ENCODE data around the gene XIRP2. TPM values are rescaled to one million over a fixed set of nuclear protein-coding genes. Genes with fewer than 3 reads are reported as not detected.

XIRP2 gene
- total and polyA plus RNA-seq, 2 of the 4 experiments (the other 2 are of a cell fraction): 0.05 to 0.18 TPM

DNA sequence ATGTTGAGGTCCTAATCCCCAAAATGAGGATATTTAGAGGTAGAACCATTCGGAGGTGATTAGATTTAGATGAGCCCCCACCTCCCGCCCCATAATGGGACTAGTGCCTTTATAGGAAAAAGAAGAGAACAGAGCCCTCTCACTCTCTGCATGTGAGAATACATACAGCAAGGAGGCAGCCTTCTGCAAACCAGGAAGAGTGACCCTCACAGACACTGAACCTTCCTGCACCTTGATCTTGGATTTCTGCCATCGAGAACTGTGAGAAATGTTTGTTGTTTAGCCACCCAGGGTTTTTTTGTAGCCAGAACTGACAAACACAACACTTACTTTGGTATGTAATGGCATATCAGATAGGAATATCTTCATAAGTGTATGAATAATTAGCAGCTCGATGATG lies 83.7 kb downstream of the XIRP2 start:
- H2AFZ ChIP-seq (replicated peaks; ENCODE audit: low read length, poor library complexity): no peak overlapping the region
- no peak overlapping the region for H4K91ac ChIP-seq (ENCODE audit: insufficient read depth, low read depth, low read length)
- H3K9me3 ChIP-seq (ENCODE audit: control insufficient read depth, insufficient read depth, low read length): no peaks in the 10 kb centered on the region
- in situ Hi-C loops (cut with MboI; ENCODE audit: low sequenced_read_pairs): no loop called here
- WGBS, 2 experiments (ENCODE audit: extremely low coverage in 2 of 2, insufficient read length in 1 of 2): no CpG with 5 or more reads among the region's 4 CpGs
- H3K56ac ChIP-seq (ENCODE audit: extremely low read depth, insufficient read depth, low read length): no peak overlapping the region
- H3K18ac ChIP-seq (ENCODE audit: low read depth, low read length): no peak overlapping the region
- H3K4ac ChIP-seq (ENCODE audit: low read depth, low read length): no peak overlapping the region
- no peak overlapping the region; the same call in 1 of the 2 replicates for H3K14ac ChIP-seq (replicated peaks; ENCODE audit: low read depth, low read length)
- no peak overlapping the region for H3K23ac ChIP-seq (ENCODE audit: low read depth, low read length)
- H3K27me3 ChIP-seq (ENCODE audit: control insufficient read depth, insufficient read depth, low read length): no peaks in the 10 kb centered on the region
- DNase-seq: no peak
- no peak overlapping the region for H4K8ac ChIP-seq (ENCODE audit: low read depth in 2 of 2, low read length in 2 of 2)
- no peak overlapping the region; the same call in 1 of the 2 replicates for H4K5ac ChIP-seq (ENCODE audit: low read depth, low read length)
- peak overlapping the region; percentile 13 for H2BK5ac ChIP-seq (ENCODE audit: low read depth, low read length, poor library complexity, severe bottlenecking)
- no peak overlapping the region for H3K4me2 ChIP-seq (ENCODE audit: low read depth, low read length)
- H2AK5ac ChIP-seq (ENCODE audit: low read depth, low read length): no peak overlapping the region
- H2BK20ac ChIP-seq (ENCODE audit: low read depth, low read length): no peak overlapping the region
- no peaks in the 10 kb centered on the region for H3K79me1 ChIP-seq (ENCODE audit: low read depth in 1 of 2, low read length in 2 of 2)
- ChIA-PET CTCF (interaction anchor here (1.4 kb wide), 1 partner anchor 13 kb away, joined by 3 read pairs; no protein-coding TSS in a partner anchor), POLR2A (ENCODE audit: unreplicated experiment) (no interaction called here)
- no peaks in the 10 kb centered on the region for H3K36me3 ChIP-seq (ENCODE audit: control insufficient read depth, insufficient read depth, low read length)
- H4K20me1 ChIP-seq (ENCODE audit: insufficient read depth, low read length): no peaks in the 10 kb centered on the region
- 0 out of 2 replicates have a peak, but pooled peaks cover 1% of the 10 kb centered on the region for H3K4me1 ChIP-seq (ENCODE audit: control insufficient read depth, insufficient read depth, low read length)
- 0 out of 2 replicates have a peak, but pooled peaks cover 3% of the 10 kb centered on the region for H3K9me1 ChIP-seq (ENCODE audit: insufficient read depth, low read length)
- H2BK15ac ChIP-seq (ENCODE audit: low read depth, low read length): no peak overlapping the region
- no peak overlapping the region for H3K9ac ChIP-seq (ENCODE audit: low read depth, low read length)
- intact Hi-C loops (cut with micrococcal nuclease): no loop called here
- no TSS peak for BruUV-seq (replicated peaks)
- dilution Hi-C loops (cut with HindIII; ENCODE audit: low sequenced_read_pairs, unreplicated experiment): no loop called here
- no peak; the same call in 1 of the 2 replicates for ATAC-seq (ENCODE audit: low read depth)
- no peak overlapping the region for H2AK9ac ChIP-seq (replicated peaks; ENCODE audit: low read depth, low read length, poor library complexity)
- H3K4me3 ChIP-seq (ENCODE audit: insufficient read depth, low read depth, low read length): no peak overlapping the region
- TF ChIP-seq SMC3 (IDR thresholded peaks at IDR 0.05; ENCODE audit: low read depth, low read length): no peak
- TF ChIP-seq MAZ (IDR thresholded peaks at IDR 0.05; ENCODE audit: borderline replicate concordance, low read depth, low read length): no peak
- TF ChIP-seq MXI1 (IDR thresholded peaks at IDR 0.05; ENCODE audit: borderline replicate concordance, low read depth, low read length): no peak
- TF ChIP-seq POLR2A (IDR thresholded peaks at IDR 0.05; ENCODE audit: low read depth, low read length): no peak
- TF ChIP-seq RFX5 (IDR thresholded peaks at IDR 0.05; ENCODE audit: low read depth, low read length): no peak
- TF ChIP-seq USF2 (IDR thresholded peaks at IDR 0.05; ENCODE audit: low read depth, low read length): no peak
- TF ChIP-seq, protein P1, sequence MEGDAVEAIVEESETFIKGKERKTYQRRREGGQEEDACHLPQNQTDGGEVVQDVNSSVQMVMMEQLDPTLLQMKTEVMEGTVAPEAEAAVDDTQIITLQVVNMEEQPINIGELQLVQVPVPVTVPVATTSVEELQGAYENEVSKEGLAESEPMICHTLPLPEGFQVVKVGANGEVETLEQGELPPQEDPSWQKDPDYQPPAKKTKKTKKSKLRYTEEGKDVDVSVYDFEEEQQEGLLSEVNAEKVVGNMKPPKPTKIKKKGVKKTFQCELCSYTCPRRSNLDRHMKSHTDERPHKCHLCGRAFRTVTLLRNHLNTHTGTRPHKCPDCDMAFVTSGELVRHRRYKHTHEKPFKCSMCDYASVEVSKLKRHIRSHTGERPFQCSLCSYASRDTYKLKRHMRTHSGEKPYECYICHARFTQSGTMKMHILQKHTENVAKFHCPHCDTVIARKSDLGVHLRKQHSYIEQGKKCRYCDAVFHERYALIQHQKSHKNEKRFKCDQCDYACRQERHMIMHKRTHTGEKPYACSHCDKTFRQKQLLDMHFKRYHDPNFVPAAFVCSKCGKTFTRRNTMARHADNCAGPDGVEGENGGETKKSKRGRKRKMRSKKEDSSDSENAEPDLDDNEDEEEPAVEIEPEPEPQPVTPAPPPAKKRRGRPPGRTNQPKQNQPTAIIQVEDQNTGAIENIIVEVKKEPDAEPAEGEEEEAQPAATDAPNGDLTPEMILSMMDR (conservative IDR thresholded peaks at IDR 0.05; ENCODE audit: low read depth, low read length): no peak
- TF ChIP-seq FOS (IDR thresholded peaks at IDR 0.05; ENCODE audit: low read depth, low read length): no peak
- TF ChIP-seq NFE2L2 (IDR thresholded peaks at IDR 0.05; ENCODE audit: low read depth, low read length): no peak
- TF ChIP-seq CEBPB (IDR thresholded peaks at IDR 0.05; ENCODE audit: low read depth, low read length): no peak
- TF ChIP-seq, protein P2, sequence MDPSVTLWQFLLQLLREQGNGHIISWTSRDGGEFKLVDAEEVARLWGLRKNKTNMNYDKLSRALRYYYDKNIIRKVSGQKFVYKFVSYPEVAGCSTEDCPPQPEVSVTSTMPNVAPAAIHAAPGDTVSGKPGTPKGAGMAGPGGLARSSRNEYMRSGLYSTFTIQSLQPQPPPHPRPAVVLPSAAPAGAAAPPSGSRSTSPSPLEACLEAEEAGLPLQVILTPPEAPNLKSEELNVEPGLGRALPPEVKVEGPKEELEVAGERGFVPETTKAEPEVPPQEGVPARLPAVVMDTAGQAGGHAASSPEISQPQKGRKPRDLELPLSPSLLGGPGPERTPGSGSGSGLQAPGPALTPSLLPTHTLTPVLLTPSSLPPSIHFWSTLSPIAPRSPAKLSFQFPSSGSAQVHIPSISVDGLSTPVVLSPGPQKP (IDR thresholded peaks at IDR 0.05; ENCODE audit: borderline replicate concordance, low read depth, low read length): no peak
- no peak for TF ChIP-seq RCOR1 (IDR thresholded peaks at IDR 0.05; ENCODE audit: insufficient replicate concordance, low read length)
- no peak for TF ChIP-seq RAD21 (IDR thresholded peaks at IDR 0.05; ENCODE audit: low read length)
- no peak for TF ChIP-seq CHD1 (IDR thresholded peaks at IDR 0.05; ENCODE audit: low read depth, low read length)
- TF ChIP-seq MAFK (IDR thresholded peaks at IDR 0.05; ENCODE audit: low read depth, low read length): no peak
- TF ChIP-seq BHLHE40 (IDR thresholded peaks at IDR 0.05; ENCODE audit: low read depth, low read length): no peak
- no peak overlapping the region for H3K27ac ChIP-seq (ENCODE audit: insufficient read depth, low read length)
- no peak overlapping the region for H2BK120ac ChIP-seq (ENCODE audit: low read depth, low read length)
